Upper lobe of left lung (tissue), 6 donors: ENCODE data around the gene CYTL1. TPM values are rescaled to one million over a fixed set of nuclear protein-coding genes. Genes with fewer than 3 reads are reported as not detected.

Experiments used
- ATAC-seq, 2 donors: fragments of 200-7000 bp; cut with Tn5 transposase; one replicate each; pipeline ENCODE4 v1.9.1; 2022; ENCODE audit warnings: mild to moderate bottlenecking in 2 of 2, moderate library complexity in 2 of 2; ENCODE audit not compliant: low FRiP score in 2 of 2
- DNase-seq, 2 donors: peaks; one replicate each; pipeline ENCODE4 v3.0.0-alpha.2; 2019 to 2020
- H3K27ac ChIP-seq, 4 donors: fragments of 200-600 bp; sonication (generic); one replicate each; pipeline ENCODE4 v1.5.1; 2016 to 2019
- H3K27me3 ChIP-seq, 4 donors: fragments of 200-600 bp; sonication (generic); one replicate each; pipeline ENCODE4 v1.5.1; 2017 to 2019
- H3K36me3 ChIP-seq, 4 donors: fragments of 200-600 bp; sonication (generic); one replicate each; pipeline ENCODE4 v1.5.1; 2016 to 2019
- H3K4me1 ChIP-seq, 4 donors: fragments of 200-600 bp; sonication (generic); one replicate each; pipeline ENCODE4 v1.5.1; 2018 to 2019
- H3K4me3 ChIP-seq, 4 donors: fragments of 200-600 bp; sonication (generic); one replicate each; pipeline ENCODE4 v1.5.1; 2017 to 2019; ENCODE audit warnings: mild to moderate bottlenecking in 2 of 4, moderate library complexity in 1 of 4
- H3K9me3 ChIP-seq, 4 donors: fragments of 200-600 bp; sonication (generic); one replicate each; pipeline ENCODE4 v1.5.1; 2018 to 2019
- EP300 ChIP-seq, 4 donors: sonication (generic); formaldehyde crosslinking; IDR thresholded peaks; one replicate each; pipeline ENCODE4 v1.5.1; 2017; ENCODE audit warnings: antibody characterized with exemption in 4 of 4, control low read depth in 2 of 4
- POLR2A ChIP-seq, 4 donors: fragments of 450-650 bp; IDR thresholded peaks; one replicate each; pipeline ENCODE4 v1.5.1; 2016 to 2017; ENCODE audit warnings: antibody characterized with exemption in 4 of 4, mild to moderate bottlenecking in 2 of 4
- POLR2AphosphoS5 ChIP-seq, 2 donors: sonication (generic); formaldehyde crosslinking; IDR thresholded peaks; one replicate each; pipeline ENCODE4 v1.5.1; 2017; ENCODE audit warnings: antibody characterized with exemption in 2 of 2
- WGBS, 2 donors: methylation state at CpG; one replicate each; pipeline ENCODE4 v1.1.5; 2017 to 2018; 5-methylcytosine and 5-hydroxymethylcytosine counted together
- total RNA-seq, 6 donors: library from RNA; depleted of rRNA in 4 of 6; stranded (reverse); fragments of >200 nt in 4 of 6; gene quantifications; one replicate each; pipeline versions ENCODE4 v1.1.0 to v1.2.1, GENCODE V29; 2016 to 2021
- TF ChIP-seq, protein P1 (sequence below), 6 experiments: fragments of 450-650 bp in 4 of 6; fragments of 200-600 bp in 2 of 6; sonication (generic) in 2 of 6; IDR thresholded peaks; one replicate each; pipeline ENCODE4 v1.5.1; 2016 to 2019; ENCODE audit warnings: antibody characterized with exemption in 6 of 6
- donor health status: DM: no; HTN: no; CAD: no; lungs with moderate emphysema.
- donor health status: DM: no; HTN: yes; CAD: no; lungs with severe emphysema.

CYTL1 gene
- total RNA-seq, 6 donors from 2014 or later, result 0.61 to 3.1 (median 0.97) TPM; not detected in 3

DNA sequence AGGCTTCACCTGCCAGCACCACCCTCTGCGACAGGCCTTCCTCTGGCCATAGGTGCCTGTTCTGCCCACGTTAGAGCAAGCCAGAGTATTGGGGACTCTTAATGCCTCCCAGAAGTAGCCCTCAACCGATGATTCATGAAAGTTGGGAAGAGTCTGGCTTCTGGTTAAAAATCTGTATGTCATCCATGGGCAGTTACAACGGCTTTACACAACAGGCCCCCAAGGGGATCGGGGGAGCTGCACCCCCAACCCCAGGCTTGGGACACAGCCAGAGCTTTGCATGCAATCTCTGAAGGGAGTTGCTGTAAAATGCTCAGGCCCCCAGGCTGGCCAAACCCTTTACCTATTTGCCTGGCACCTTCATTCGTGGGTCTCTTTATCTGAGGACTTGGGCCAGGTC, 5.4 kb upstream of the CYTL1 start:
- Histone ChIP-seq H3K27me3 (no peaks in the 10 kb centered on the region), H3K4me1 (peaks cover 0 to under 1% (median 0%) of the 10 kb centered on the region in 4 donors), H3K9me3 (no peaks in the 10 kb centered on the region), H3K36me3 (no peaks in the 10 kb centered on the region), H3K4me3 (no peak overlapping the region), H3K27ac (no peak overlapping the region)
- 65 to 73% methylated on average over 4 to 6 of the region's 6 CpGs for WGBS, 2 donors
- TF ChIP-seq, protein P1, sequence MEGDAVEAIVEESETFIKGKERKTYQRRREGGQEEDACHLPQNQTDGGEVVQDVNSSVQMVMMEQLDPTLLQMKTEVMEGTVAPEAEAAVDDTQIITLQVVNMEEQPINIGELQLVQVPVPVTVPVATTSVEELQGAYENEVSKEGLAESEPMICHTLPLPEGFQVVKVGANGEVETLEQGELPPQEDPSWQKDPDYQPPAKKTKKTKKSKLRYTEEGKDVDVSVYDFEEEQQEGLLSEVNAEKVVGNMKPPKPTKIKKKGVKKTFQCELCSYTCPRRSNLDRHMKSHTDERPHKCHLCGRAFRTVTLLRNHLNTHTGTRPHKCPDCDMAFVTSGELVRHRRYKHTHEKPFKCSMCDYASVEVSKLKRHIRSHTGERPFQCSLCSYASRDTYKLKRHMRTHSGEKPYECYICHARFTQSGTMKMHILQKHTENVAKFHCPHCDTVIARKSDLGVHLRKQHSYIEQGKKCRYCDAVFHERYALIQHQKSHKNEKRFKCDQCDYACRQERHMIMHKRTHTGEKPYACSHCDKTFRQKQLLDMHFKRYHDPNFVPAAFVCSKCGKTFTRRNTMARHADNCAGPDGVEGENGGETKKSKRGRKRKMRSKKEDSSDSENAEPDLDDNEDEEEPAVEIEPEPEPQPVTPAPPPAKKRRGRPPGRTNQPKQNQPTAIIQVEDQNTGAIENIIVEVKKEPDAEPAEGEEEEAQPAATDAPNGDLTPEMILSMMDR (IDR thresholded peaks at IDR 0.05), result no peak
- TF ChIP-seq POLR2AphosphoS5 (IDR thresholded peaks at IDR 0.05) (no peak), EP300 (IDR thresholded peaks at IDR 0.05) (no peak), POLR2A (IDR thresholded peaks at IDR 0.05) (no peak)
- no peak for ATAC-seq
- DNase-seq, result no peak

DNA sequence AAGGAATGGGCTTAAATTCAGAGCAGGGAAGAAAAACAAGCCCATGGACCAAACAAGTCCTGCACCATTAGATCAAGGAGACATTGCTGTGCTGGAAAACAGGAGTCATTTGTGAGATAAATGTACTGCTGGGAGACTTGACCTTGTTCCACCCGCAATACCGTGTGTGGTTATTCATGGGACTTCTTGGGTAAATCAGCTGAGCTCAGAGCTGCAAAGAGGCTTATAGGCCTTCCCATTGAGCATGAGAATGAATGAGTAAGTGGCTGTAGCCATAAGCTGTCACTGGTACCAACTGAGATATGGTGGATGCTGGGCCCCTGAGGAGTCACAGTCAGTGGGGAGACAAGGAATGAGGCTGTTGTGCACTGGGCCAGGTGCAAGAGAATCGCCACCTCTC, 2.3 kb upstream of the CYTL1 start:
- H3K9me3 ChIP-seq, result no peaks in the 10 kb centered on the region
- peaks cover 0 to 7% (median 4%) of the 10 kb centered on the region in 4 donors for H3K4me1 ChIP-seq
- DNase-seq (no peak), ATAC-seq (no peak)
- H3K27me3 ChIP-seq, result no peaks in the 10 kb centered on the region
- TF ChIP-seq POLR2AphosphoS5 (IDR thresholded peaks at IDR 0.05), result no peak
- TF ChIP-seq, protein P1 (IDR thresholded peaks at IDR 0.05), result no peak
- no peak for TF ChIP-seq EP300 (IDR thresholded peaks at IDR 0.05)
- no peak for TF ChIP-seq POLR2A (IDR thresholded peaks at IDR 0.05)
- 85 to 88% methylated on average over 3 of the region's 3 CpGs for WGBS, 2 donors
- H3K36me3 ChIP-seq, result no peaks in the 10 kb centered on the region
- no peak overlapping the region for H3K4me3 ChIP-seq
- H3K27ac ChIP-seq, result no peak overlapping the region

DNA sequence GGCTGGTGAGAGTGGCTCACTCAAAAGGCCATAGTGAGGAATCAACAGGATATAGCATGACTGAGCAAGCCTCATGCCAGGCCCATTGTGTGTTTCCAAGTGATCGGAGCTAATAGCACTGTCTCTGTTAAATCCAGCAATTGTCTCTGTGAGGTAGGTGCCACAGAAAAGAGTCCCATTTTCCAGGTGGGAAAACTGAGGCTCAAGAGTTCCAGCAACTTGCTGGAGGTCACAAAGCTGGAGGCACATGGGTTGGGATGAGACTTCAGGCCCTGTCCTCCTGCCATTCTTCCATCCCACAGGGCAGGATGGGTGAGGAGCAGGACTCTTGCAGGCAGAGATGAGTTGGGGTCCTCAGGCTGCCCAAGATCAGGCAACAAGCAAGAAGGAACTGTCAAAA, 1.1 kb upstream of the CYTL1 start:
- Histone ChIP-seq H3K4me1 (peaks cover 0 to 7% (median 4%) of the 10 kb centered on the region in 4 donors), H3K36me3 (no peaks in the 10 kb centered on the region), H3K27ac (no peak overlapping the region), H3K27me3 (no peaks in the 10 kb centered on the region), H3K4me3 (no peak overlapping the region), H3K9me3 (no peaks in the 10 kb centered on the region)
- no peak for TF ChIP-seq EP300 (IDR thresholded peaks at IDR 0.05)
- no peak for TF ChIP-seq POLR2A (IDR thresholded peaks at IDR 0.05)
- TF ChIP-seq, protein P1 (IDR thresholded peaks at IDR 0.05), result no peak
- TF ChIP-seq POLR2AphosphoS5 (IDR thresholded peaks at IDR 0.05), result no peak
- 83 to 85% methylated on average over 1 of the region's 1 CpG for WGBS, 2 donors
- ATAC-seq, result no peak
- no peak for DNase-seq

DNA sequence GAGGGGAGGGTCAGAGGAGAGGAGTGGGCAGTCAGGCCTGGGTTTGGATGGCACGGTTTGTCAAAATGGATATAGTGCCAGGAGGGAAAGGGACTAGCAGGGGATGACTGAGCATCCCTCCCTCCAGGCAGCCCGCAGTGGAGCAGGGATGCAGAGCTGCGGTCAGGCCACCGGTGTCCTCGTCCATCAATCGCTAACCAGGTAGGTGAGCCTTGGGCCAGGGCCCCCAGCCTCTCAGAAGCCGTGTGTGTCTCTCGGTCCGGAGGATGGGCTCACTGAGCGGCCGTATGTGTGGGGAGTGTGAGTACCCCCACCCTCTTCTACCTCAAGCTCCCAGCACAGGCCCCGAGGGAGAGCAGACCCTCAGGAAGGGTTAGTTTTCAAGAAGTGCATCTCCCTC, 538 bp upstream of the CYTL1 start:
- 84 to 87% methylated on average over 6 to 12 of the region's 12 CpGs for WGBS, 2 donors
- H3K9me3 ChIP-seq, result no peaks in the 10 kb centered on the region
- H3K27me3 ChIP-seq, result no peaks in the 10 kb centered on the region
- peak in 1 of 2 donors; percentile 58 for ATAC-seq
- no peak for TF ChIP-seq POLR2A (IDR thresholded peaks at IDR 0.05)
- TF ChIP-seq, protein P1 (IDR thresholded peaks at IDR 0.05), result no peak
- DNase-seq, result peak in 1 of 2 donors; percentile 36
- no peak overlapping the region for H3K27ac ChIP-seq
- no peaks in the 10 kb centered on the region for H3K36me3 ChIP-seq
- H3K4me3 ChIP-seq, result no peak overlapping the region
- H3K4me1 ChIP-seq, result peaks cover 0 to 7% (median 4%) of the 10 kb centered on the region in 4 donors

DNA sequence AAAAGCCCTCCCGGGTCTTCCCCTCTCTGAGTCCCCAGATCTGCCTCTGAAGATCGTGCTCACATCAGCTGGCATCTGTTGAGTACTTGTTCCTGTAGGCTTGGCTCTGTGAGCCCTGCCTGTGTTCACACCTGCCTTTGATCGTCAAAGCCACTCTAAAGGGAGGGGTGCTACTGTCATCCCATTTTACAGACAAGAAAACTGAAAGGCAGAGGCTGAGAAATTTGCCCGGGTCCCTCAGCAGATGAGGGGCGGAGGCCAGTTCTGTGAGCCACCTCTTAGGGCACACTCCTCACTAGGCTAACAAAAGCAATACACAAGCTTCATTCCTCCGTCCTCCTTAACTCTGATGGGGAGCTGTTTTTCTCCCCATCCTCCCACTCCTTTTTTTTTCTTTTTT, 655 bp downstream of the CYTL1 start:
- DNase-seq (no peak), ATAC-seq (no peak)
- Histone ChIP-seq H3K4me3 (no peak overlapping the region), H3K4me1 (peaks cover 0 to 7% (median 4%) of the 10 kb centered on the region in 4 donors), H3K27ac (no peak overlapping the region), H3K9me3 (no peaks in the 10 kb centered on the region), H3K27me3 (no peaks in the 10 kb centered on the region), H3K36me3 (no peaks in the 10 kb centered on the region)
- TF ChIP-seq POLR2A (IDR thresholded peaks at IDR 0.05) (no peak), POLR2AphosphoS5 (IDR thresholded peaks at IDR 0.05) (no peak), EP300 (IDR thresholded peaks at IDR 0.05) (no peak)
- TF ChIP-seq, protein P1 (IDR thresholded peaks at IDR 0.05), result no peak
- 30 to 40% methylated on average over 6 of the region's 6 CpGs for WGBS, 2 donors
